WTC11 (cell line): ENCODE results near the gene SIGLEC15. TPM values are rescaled to one million over a fixed set of nuclear protein-coding genes. Genes with fewer than 3 reads are reported as not detected.

ENCODE experiments used
- ATAC-seq: fragments of 200-7000 bp; cut with Tn5 transposase; 2 replicates; pipeline ENCODE4 v1.10.0; 2021; ENCODE audit warnings: mild to moderate bottlenecking, moderate library complexity
- Bru-seq: library from RNA; stranded (reverse); fragments of 400-500 nt; gene quantifications from one replicate; lab custom pipeline; 2021; lab: Mats Ljungman, UMichigan
- CTCF ChIA-PET: fragments of 300-600 bp; sonication (Branson Sonifier 250); formaldehyde crosslinking; loops from one replicate; lab custom pipeline; 2021; ENCODE audit warnings: antibody characterized with exemption; lab: Charles Lee
- POLR2A ChIA-PET: fragments of 350-600 bp; sonication (Branson Sonifier 250); formaldehyde crosslinking; loops from one replicate; lab custom pipeline; 2021; ENCODE audit warnings: antibody characterized with exemption; lab: Charles Lee
- DNase-seq: peaks from one replicate; pipeline ENCODE4 v3.0.0; 2021; ENCODE audit warnings: low spot score
- H3K27ac Mint-ChIP-seq: 2 replicates; pipeline ENCODE4 v1.8.0; 2021; ENCODE audit warnings: mixed read lengths
- H3K27me3 Mint-ChIP-seq: 2 replicates; pipeline ENCODE4 v1.8.0; 2021; ENCODE audit warnings: low read depth, mild to moderate bottlenecking, moderate library complexity, mixed read lengths
- H3K36me3 Mint-ChIP-seq: 2 replicates; pipeline ENCODE4 v1.8.0; 2021; ENCODE audit warnings: mixed read lengths
- H3K4me1 Mint-ChIP-seq: 2 replicates; pipeline ENCODE4 v1.8.0; 2022; ENCODE audit warnings: mixed read lengths
- H3K4me3 Mint-ChIP-seq: 2 replicates; pipeline ENCODE4 v1.8.0; 2021; ENCODE audit warnings: mild to moderate bottlenecking, moderate library complexity, mixed read lengths
- H3K9me3 Mint-ChIP-seq: 2 replicates; pipeline ENCODE4 v1.8.0; 2021; ENCODE audit warnings: mixed read lengths
- EMX1 ChIP-seq: fragments of 250-450 bp; sonication (Bioruptor Pico); IDR thresholded peaks from 2 replicates; pipeline ENCODE4 v1.8.0; 2021; ENCODE audit warnings: mild to moderate bottlenecking
- GRHL2 ChIP-seq: fragments of 250-450 bp; sonication (Bioruptor Pico); IDR thresholded peaks from 2 replicates; pipeline ENCODE4 v1.8.0; 2022; ENCODE audit warnings: mild to moderate bottlenecking, moderate library complexity; ENCODE audit not compliant: insufficient replicate concordance, severe bottlenecking
- IRF2 ChIP-seq: sonication (generic); formaldehyde crosslinking; IDR thresholded peaks from 2 replicates; pipeline ENCODE4 v1.8.0; 2022; ENCODE audit warnings: low read depth, missing genetic modification reagents, borderline replicate concordance
- MXD4 ChIP-seq: fragments of 250-450 bp; sonication (Bioruptor Pico); IDR thresholded peaks from 2 replicates; pipeline ENCODE4 v1.8.0; 2021; ENCODE audit warnings: mild to moderate bottlenecking, moderate library complexity, borderline replicate concordance
- NFE2L1 ChIP-seq: sonication (generic); formaldehyde crosslinking; IDR thresholded peaks from 2 replicates; pipeline ENCODE4 v1.8.1; 2023; ENCODE audit warnings: missing genetic modification reagents
- NR1H2 ChIP-seq: sonication (generic); formaldehyde crosslinking; IDR thresholded peaks from 2 replicates; pipeline ENCODE4 v1.9.0; 2021; ENCODE audit warnings: mild to moderate bottlenecking, moderate library complexity, missing genetic modification reagents
- SP1 ChIP-seq: sonication (generic); formaldehyde crosslinking; conservative IDR thresholded peaks from 2 replicates; pipeline ENCODE4 v1.8.1; 2022; ENCODE audit warnings: missing genetic modification reagents
- ZNF121 ChIP-seq: sonication (generic); formaldehyde crosslinking; IDR thresholded peaks from 2 replicates; pipeline ENCODE4 v1.8.0; 2023; ENCODE audit warnings: missing genetic modification reagents
- ZNF232 ChIP-seq: sonication (generic); formaldehyde crosslinking; IDR thresholded peaks from 2 replicates; pipeline ENCODE4 v1.8.0; 2022; ENCODE audit warnings: mild to moderate bottlenecking, missing genetic modification reagents
- long read RNA-seq, 3 experiments: library from RNA in 1 of 3; library from capped mRNA in 1 of 3; library from polyadenylated mRNA in 1 of 3; unstranded in 2 of 3; stranded (forward) in 1 of 3; transcript quantifications; one replicate each; pipeline ENCODE4 v2.0.0, GENCODE V29; 2021
- total RNA-seq: library from RNA; stranded (reverse); gene quantifications from 3 replicates; pipeline ENCODE4 v1.2.3, GENCODE V29; 2021
- TF ChIP-seq, protein P1 (sequence below): sonication (generic); formaldehyde crosslinking; conservative IDR thresholded peaks from 2 replicates; pipeline ENCODE4 v1.8.1; 2022; ENCODE audit warnings: mild to moderate bottlenecking, missing genetic modification reagents
- TF ChIP-seq, protein P2 (sequence below): sonication (generic); formaldehyde crosslinking; IDR thresholded peaks from 2 replicates; pipeline ENCODE4 v1.8.1; 2023; ENCODE audit warnings: mild to moderate bottlenecking, missing genetic modification reagents
- TF ChIP-seq, protein P3 (sequence below): sonication (generic); formaldehyde crosslinking; IDR thresholded peaks from 2 replicates; pipeline ENCODE4 v1.8.0; 2023; ENCODE audit warnings: missing genetic modification reagents
- TF ChIP-seq, protein P4 (sequence below): fragments of 250-450 bp; sonication (Bioruptor Pico); IDR thresholded peaks from 2 replicates; pipeline ENCODE4 v2.1.2; 2022; ENCODE audit warnings: mild to moderate bottlenecking, moderate library complexity
- TF ChIP-seq, protein P5 (sequence below): sonication (generic); formaldehyde crosslinking; IDR thresholded peaks from 2 replicates; pipeline ENCODE4 v1.8.1; 2022; ENCODE audit warnings: mild to moderate bottlenecking, missing genetic modification reagents, moderate library complexity, borderline replicate concordance
- TF ChIP-seq, protein P6 (sequence below): sonication (generic); formaldehyde crosslinking; IDR thresholded peaks from 2 replicates; pipeline ENCODE4 v1.8.0; 2022; ENCODE audit warnings: mild to moderate bottlenecking, missing genetic modification reagents
- TF ChIP-seq, protein P7 (sequence below): sonication (generic); formaldehyde crosslinking; IDR thresholded peaks from 2 replicates; pipeline ENCODE4 v1.8.0; 2022; ENCODE audit warnings: mild to moderate bottlenecking, missing genetic modification reagents
- TF ChIP-seq, protein P8 (sequence below): fragments of 200-600 bp; IDR thresholded peaks from 2 replicates; pipeline ENCODE4 v1.8.0; 2022; ENCODE audit warnings: antibody characterized with exemption

The SIGLEC15 gene, protein sequence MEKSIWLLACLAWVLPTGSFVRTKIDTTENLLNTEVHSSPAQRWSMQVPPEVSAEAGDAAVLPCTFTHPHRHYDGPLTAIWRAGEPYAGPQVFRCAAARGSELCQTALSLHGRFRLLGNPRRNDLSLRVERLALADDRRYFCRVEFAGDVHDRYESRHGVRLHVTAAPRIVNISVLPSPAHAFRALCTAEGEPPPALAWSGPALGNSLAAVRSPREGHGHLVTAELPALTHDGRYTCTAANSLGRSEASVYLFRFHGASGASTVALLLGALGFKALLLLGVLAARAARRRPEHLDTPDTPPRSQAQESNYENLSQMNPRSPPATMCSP
- total RNA-seq = 0.30 to 0.48 TPM in 2 of 3 replicates, not detected in the other
- percentile 8 among the genes with signal in this experiment for Bru-seq, nascent RNA
- long read RNA-seq, experiment 1 = 0 reads
- long read RNA-seq, experiment 2 = 0 reads
- long read RNA-seq, experiment 3 = 0 reads

DNA sequence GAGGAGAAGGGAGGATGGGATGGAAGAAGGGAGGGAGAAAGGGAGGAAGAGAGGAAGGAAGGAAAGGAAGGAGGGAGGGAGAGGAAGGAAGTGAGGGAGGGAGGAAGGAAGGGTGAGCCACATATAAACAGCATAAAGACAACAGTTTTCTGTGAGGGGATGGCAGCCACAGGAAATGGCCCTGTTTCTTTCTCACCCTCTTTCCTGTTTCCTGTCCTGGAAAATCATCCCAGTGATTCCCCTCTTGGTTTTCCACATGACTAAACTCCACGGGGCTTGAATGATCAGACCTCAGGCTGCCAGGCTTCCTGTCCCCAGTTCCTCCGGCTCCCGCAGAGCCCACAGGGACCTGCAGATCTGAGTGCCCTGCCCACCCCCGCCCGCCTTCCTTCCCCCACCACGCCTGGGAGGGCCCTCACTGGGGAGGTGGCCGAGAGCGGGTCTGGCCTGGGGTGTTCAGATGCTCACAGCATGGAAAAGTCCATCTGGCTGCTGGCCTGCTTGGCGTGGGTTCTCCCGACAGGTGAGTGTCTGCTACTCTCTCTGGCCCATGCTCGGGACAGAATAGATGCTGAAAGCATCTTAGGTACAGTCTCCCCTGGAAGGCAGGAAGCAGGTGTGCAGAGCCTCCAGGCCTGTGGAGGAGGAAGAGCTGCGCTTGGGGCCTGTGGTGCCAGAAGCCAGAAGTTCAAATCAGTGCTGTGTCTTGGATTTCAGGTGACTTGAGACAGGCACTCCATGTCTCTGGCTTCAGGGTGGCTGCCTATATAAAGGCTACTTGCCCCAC is at the start of gene SIGLEC15:
Gene SIGLEC15, plus strand, starts transcription at position 418 of the 787 bp plus-strand sequence. Its CDS starts 54 bp downstream, at position 472.
- no peak for DNase-seq
- POLR2A ChIA-PET = no interaction called here
- peak within 1 kb of the TSS; percentile 5; the same call in 1 of the 2 replicates for H3K27ac Mint-ChIP-seq
- CTCF ChIA-PET = interaction anchor here (0.8 kb wide), 1 partner anchor 14 kb away, joined by 3 read pairs; no protein-coding TSS in a partner anchor
- TF ChIP-seq, protein P1, sequence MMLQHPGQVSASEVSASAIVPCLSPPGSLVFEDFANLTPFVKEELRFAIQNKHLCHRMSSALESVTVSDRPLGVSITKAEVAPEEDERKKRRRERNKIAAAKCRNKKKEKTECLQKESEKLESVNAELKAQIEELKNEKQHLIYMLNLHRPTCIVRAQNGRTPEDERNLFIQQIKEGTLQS (CRISPR knock-in tag) = no peak
- TF ChIP-seq MXD4 (CRISPR knock-in tag) (no peak), NFE2L1 (no peak)
- TF ChIP-seq, protein P2, sequence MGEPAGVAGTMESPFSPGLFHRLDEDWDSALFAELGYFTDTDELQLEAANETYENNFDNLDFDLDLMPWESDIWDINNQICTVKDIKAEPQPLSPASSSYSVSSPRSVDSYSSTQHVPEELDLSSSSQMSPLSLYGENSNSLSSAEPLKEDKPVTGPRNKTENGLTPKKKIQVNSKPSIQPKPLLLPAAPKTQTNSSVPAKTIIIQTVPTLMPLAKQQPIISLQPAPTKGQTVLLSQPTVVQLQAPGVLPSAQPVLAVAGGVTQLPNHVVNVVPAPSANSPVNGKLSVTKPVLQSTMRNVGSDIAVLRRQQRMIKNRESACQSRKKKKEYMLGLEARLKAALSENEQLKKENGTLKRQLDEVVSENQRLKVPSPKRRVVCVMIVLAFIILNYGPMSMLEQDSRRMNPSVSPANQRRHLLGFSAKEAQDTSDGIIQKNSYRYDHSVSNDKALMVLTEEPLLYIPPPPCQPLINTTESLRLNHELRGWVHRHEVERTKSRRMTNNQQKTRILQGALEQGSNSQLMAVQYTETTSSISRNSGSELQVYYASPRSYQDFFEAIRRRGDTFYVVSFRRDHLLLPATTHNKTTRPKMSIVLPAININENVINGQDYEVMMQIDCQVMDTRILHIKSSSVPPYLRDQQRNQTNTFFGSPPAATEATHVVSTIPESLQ = no peak
- TF ChIP-seq, protein P3, sequence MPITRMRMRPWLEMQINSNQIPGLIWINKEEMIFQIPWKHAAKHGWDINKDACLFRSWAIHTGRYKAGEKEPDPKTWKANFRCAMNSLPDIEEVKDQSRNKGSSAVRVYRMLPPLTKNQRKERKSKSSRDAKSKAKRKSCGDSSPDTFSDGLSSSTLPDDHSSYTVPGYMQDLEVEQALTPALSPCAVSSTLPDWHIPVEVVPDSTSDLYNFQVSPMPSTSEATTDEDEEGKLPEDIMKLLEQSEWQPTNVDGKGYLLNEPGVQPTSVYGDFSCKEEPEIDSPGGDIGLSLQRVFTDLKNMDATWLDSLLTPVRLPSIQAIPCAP (CRISPR knock-in tag) = no peak
- no peaks in the 10 kb centered on the region for H3K36me3 Mint-ChIP-seq
- no peak within 1 kb of the TSS for H3K4me3 Mint-ChIP-seq
- peaks cover 30% of the 10 kb centered on the region for H3K4me1 Mint-ChIP-seq
- ATAC-seq = peak; percentile 15
- H3K27me3 Mint-ChIP-seq = no peaks in the 10 kb centered on the region; the same call in 1 of the 2 replicates
- H3K9me3 Mint-ChIP-seq = peaks cover 8% of the 10 kb centered on the region

DNA sequence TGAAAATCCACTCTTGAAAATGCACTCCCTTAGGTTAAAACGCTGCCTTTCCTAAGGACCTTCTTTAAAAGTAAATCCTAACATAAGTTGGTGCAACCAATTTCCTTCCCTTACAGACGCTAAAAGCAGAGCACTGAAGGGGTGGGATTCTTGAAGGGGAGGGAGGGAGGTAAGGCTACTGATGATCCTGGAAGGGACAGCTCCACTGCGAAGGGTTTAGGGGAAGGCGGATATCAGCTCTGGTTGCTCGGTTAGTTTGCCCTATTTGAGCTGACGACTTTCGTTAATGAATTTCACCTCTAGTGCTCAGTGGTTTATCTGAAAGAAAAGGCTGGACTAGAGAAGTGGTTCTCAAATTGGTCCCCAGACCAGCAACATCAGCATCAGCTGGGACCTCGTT is 49.7 kb upstream of the SIGLEC15 start:
- TF ChIP-seq ZNF232 (CRISPR knock-in tag) (no peak), IRF2 (CRISPR knock-in tag) (no peak)
- TF ChIP-seq, protein P4, sequence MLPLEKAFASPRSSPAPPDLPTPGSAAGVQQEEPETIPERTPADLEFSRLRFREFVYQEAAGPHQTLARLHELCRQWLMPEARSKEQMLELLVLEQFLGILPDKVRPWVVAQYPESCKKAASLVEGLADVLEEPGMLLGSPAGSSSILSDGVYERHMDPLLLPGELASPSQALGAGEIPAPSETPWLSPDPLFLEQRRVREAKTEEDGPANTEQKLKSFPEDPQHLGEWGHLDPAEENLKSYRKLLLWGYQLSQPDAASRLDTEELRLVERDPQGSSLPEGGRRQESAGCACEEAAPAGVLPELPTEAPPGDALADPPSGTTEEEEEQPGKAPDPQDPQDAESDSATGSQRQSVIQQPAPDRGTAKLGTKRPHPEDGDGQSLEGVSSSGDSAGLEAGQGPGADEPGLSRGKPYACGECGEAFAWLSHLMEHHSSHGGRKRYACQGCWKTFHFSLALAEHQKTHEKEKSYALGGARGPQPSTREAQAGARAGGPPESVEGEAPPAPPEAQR (CRISPR knock-in tag) = no peak
- TF ChIP-seq, protein P5, sequence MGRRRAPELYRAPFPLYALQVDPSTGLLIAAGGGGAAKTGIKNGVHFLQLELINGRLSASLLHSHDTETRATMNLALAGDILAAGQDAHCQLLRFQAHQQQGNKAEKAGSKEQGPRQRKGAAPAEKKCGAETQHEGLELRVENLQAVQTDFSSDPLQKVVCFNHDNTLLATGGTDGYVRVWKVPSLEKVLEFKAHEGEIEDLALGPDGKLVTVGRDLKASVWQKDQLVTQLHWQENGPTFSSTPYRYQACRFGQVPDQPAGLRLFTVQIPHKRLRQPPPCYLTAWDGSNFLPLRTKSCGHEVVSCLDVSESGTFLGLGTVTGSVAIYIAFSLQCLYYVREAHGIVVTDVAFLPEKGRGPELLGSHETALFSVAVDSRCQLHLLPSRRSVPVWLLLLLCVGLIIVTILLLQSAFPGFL (CRISPR knock-in tag) = no peak
- TF ChIP-seq, all 79 proteins: peak for 0
- POLR2A ChIA-PET = no interaction called here
- Mint-ChIP-seq H3K4me3 (peak overlapping the region; percentile 75), H3K36me3 (no peaks in the 10 kb centered on the region), H3K9me3 (peaks cover 8% of the 10 kb centered on the region), H3K27me3 (peaks cover 45% of the 10 kb centered on the region), H3K27ac (no peak overlapping the region), H3K4me1 (peaks cover 4% of the 10 kb centered on the region)
- no peak for DNase-seq
- ATAC-seq = peak; percentile 60
- CTCF ChIA-PET = interaction anchor here (0.7 to 2.2 kb wide), 7 partner anchors 16 to 104 kb away, joined by 3 to 11 read pairs (median 5); no protein-coding TSS in a partner anchor

DNA sequence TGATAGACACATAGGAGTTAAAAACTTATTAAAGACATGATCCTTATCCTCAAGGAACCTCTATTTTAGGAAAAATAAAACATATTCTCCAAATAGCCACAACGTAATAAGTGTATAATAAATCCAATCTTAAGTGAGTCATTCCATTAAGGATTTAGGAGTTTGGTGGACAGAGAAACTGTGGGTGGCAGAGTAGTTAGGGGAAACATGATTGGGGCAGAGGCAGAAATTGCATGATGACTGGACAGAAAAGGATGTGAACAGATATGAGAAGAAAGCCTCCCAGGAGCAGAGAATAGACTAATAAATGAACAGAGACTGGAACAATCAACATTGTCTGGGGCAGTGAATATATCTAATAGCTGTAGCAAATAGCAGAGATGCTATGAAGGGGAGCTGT is 48.1 kb upstream of the SIGLEC15 start:
- no peak overlapping the region for H3K27ac Mint-ChIP-seq
- DNase-seq (no peak), ATAC-seq (no peak)
- no peak overlapping the region for H3K4me3 Mint-ChIP-seq
- H3K27me3 Mint-ChIP-seq = peaks cover 42% of the 10 kb centered on the region
- H3K36me3 Mint-ChIP-seq = no peaks in the 10 kb centered on the region
- ChIA-PET POLR2A (no interaction called here), CTCF (no interaction called here)
- peaks cover 5% of the 10 kb centered on the region for H3K4me1 Mint-ChIP-seq
- H3K9me3 Mint-ChIP-seq = peaks cover 8% of the 10 kb centered on the region
- TF ChIP-seq, protein P6, sequence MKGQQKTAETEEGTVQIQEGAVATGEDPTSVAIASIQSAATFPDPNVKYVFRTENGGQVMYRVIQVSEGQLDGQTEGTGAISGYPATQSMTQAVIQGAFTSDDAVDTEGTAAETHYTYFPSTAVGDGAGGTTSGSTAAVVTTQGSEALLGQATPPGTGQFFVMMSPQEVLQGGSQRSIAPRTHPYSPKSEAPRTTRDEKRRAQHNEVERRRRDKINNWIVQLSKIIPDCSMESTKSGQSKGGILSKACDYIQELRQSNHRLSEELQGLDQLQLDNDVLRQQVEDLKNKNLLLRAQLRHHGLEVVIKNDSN (CRISPR knock-in tag) = no peak
- TF ChIP-seq, protein P7, sequence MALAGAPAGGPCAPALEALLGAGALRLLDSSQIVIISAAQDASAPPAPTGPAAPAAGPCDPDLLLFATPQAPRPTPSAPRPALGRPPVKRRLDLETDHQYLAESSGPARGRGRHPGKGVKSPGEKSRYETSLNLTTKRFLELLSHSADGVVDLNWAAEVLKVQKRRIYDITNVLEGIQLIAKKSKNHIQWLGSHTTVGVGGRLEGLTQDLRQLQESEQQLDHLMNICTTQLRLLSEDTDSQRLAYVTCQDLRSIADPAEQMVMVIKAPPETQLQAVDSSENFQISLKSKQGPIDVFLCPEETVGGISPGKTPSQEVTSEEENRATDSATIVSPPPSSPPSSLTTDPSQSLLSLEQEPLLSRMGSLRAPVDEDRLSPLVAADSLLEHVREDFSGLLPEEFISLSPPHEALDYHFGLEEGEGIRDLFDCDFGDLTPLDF (CRISPR knock-in tag) = no peak
- TF ChIP-seq ZNF121 (CRISPR knock-in tag) = no peak
- TF ChIP-seq, protein P3 (CRISPR knock-in tag) = no peak
- TF ChIP-seq EMX1 (CRISPR knock-in tag) = no peak
- TF ChIP-seq SP1 = no peak
- TF ChIP-seq, protein P8, sequence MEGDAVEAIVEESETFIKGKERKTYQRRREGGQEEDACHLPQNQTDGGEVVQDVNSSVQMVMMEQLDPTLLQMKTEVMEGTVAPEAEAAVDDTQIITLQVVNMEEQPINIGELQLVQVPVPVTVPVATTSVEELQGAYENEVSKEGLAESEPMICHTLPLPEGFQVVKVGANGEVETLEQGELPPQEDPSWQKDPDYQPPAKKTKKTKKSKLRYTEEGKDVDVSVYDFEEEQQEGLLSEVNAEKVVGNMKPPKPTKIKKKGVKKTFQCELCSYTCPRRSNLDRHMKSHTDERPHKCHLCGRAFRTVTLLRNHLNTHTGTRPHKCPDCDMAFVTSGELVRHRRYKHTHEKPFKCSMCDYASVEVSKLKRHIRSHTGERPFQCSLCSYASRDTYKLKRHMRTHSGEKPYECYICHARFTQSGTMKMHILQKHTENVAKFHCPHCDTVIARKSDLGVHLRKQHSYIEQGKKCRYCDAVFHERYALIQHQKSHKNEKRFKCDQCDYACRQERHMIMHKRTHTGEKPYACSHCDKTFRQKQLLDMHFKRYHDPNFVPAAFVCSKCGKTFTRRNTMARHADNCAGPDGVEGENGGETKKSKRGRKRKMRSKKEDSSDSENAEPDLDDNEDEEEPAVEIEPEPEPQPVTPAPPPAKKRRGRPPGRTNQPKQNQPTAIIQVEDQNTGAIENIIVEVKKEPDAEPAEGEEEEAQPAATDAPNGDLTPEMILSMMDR = no peak
- no peak for TF ChIP-seq IRF2 (CRISPR knock-in tag)
- TF ChIP-seq NR1H2 (CRISPR knock-in tag) = no peak
- no peak for TF ChIP-seq GRHL2 (CRISPR knock-in tag)
- no peak for TF ChIP-seq ZNF232 (CRISPR knock-in tag)
